EL (cell line): ENCODE measurements around the gene NXPE4.

ENCODE experiments used
- DNase-seq: peaks from one replicate; pipeline ENCODE4 v3.0.0-alpha.2; 2016

NXPE4 gene

GRCh38 chr11:114556135-114556534 is 39.5 kb downstream of the NXPE4 start:
- no peak for DNase-seq

- no peak for DNase-seq
Measured at GRCh38 chr11:114553642-114554041, 41.9 kb downstream of the NXPE4 start.

- DNase-seq, result no peak
Measured at GRCh38 chr11:114551060-114551459, 44.5 kb downstream of the NXPE4 start.

- no peak for DNase-seq
Measured at GRCh38 chr11:114525682-114526081, 69.9 kb downstream of the NXPE4 start.

- no peak for DNase-seq
Measured at GRCh38 chr11:114524122-114524521, 71.5 kb downstream of the NXPE4 start.

- DNase-seq, result no peak
Measured at GRCh38 chr11:114522818-114523217, 72.8 kb downstream of the NXPE4 start.
